NT2/D1 (cell line): ENCODE data around the gene DOK3.

Source experiments
- DNase-seq: peaks from one replicate; pipeline ENCODE4 v3.0.0-alpha.2; 2011; ENCODE audit warnings: low read depth, low spot score
- H3K27me3 ChIP-seq: 2 replicates; pipeline ENCODE4 v1.6.0; 2011; ENCODE audit warnings: mild to moderate bottlenecking; ENCODE audit not compliant: insufficient read length, insufficient read depth
- H3K36me3 ChIP-seq: 2 replicates; pipeline ENCODE4 v1.6.1; 2011; ENCODE audit warnings: mild to moderate bottlenecking, low read length, mixed read lengths; ENCODE audit not compliant: insufficient read depth, insufficient read length
- H3K4me1 ChIP-seq: 2 replicates; pipeline ENCODE4 v1.5.1; 2011; ENCODE audit not compliant: insufficient read depth, insufficient read length
- H3K4me3 ChIP-seq: 2 replicates; pipeline ENCODE4 v1.5.1; 2011; ENCODE audit warnings: low read depth; ENCODE audit not compliant: insufficient read length
- H3K9ac ChIP-seq: 2 replicates; pipeline ENCODE4 v1.6.0; 2011; ENCODE audit warnings: low read depth; ENCODE audit not compliant: insufficient read length
- H3K9me3 ChIP-seq: 2 replicates; pipeline ENCODE4 v1.5.1; 2011; ENCODE audit warnings: mild to moderate bottlenecking, low read length; ENCODE audit not compliant: insufficient read depth
- SUZ12 ChIP-seq: IDR thresholded peaks from 2 replicates; pipeline ENCODE4 v1.6.1; 2011; ENCODE audit not compliant: insufficient read length, insufficient read depth; ENCODE audit errors: extremely low read depth
- YY1 ChIP-seq: IDR thresholded peaks from 2 replicates; pipeline ENCODE4 v1.6.1; 2011; ENCODE audit not compliant: insufficient read length, insufficient read depth
- ZNF274 ChIP-seq: IDR thresholded peaks from 2 replicates; pipeline ENCODE4 v1.6.1; 2011; ENCODE audit warnings: mild to moderate bottlenecking, low read depth, low read length

Gene DOK3

GRCh38 chr5:177495243-177496060, 14.2 kb downstream of the DOK3 start:
- Histone ChIP-seq H3K4me3 (peak overlapping the region; percentile 67), H3K9me3 (no peaks in the 10 kb centered on the region), H3K36me3 (peaks cover 57% of the 10 kb centered on the region), H3K4me1 (peaks cover 52% of the 10 kb centered on the region), H3K9ac (peak overlapping the region; percentile 98), H3K27me3 (peaks cover 11% of the 10 kb centered on the region)
- peak; percentile 90 for DNase-seq
- TF ChIP-seq ZNF274 (no peak), YY1 (no peak), SUZ12 (no peak)

GRCh38 chr5:177494346-177495195, 15.1 kb downstream of the DOK3 start:
- H3K36me3 ChIP-seq, result peaks cover 65% of the 10 kb centered on the region
- TF ChIP-seq SUZ12, result no peak
- DNase-seq, result peak; percentile 75
- peak overlapping the region; percentile 76 for H3K9ac ChIP-seq
- H3K4me1 ChIP-seq, result peaks cover 60% of the 10 kb centered on the region
- peak overlapping the region; percentile 67 for H3K4me3 ChIP-seq
- H3K9me3 ChIP-seq, result no peaks in the 10 kb centered on the region
- peaks cover 11% of the 10 kb centered on the region for H3K27me3 ChIP-seq

DNA sequence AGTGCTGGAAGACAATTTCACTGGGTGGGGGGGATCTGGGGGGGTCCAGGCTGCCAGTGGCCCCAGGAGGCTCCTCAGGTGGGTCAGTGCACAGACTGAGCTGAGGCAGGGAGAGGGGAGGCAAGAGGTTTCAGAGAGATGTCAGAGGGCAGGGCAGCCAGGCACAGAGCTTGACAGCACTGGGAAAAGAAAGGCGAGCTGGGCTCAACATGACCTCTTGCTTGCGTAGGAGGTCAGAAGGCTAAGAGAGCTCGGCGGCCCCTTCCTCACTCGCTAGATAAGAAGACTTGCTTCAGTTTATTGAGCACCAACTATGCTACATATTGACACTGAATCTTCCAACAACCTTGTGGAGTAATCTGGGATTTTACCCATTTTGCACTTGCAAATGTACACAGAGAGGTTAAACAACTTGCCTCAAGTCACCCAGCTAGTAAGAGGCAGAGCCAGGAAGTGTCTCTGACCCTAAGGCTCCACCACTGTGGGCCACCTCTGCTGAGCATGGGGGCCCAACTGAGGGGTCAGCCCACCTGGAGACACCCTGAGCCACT, 15.8 kb downstream of the DOK3 start:
- peaks cover 9% of the 10 kb centered on the region for H3K27me3 ChIP-seq
- no peaks in the 10 kb centered on the region for H3K9me3 ChIP-seq
- H3K4me1 ChIP-seq, result peaks cover 67% of the 10 kb centered on the region
- DNase-seq, result no peak
- TF ChIP-seq ZNF274, result no peak
- TF ChIP-seq YY1, result no peak
- TF ChIP-seq SUZ12, result no peak
- peak overlapping the region; percentile 29 for H3K9ac ChIP-seq
- H3K4me3 ChIP-seq, result no peak overlapping the region
- peaks cover 72% of the 10 kb centered on the region for H3K36me3 ChIP-seq

GRCh38 chr5:177492841-177493240, 16.8 kb downstream of the DOK3 start:
- peaks cover 61% of the 10 kb centered on the region for H3K4me1 ChIP-seq
- H3K9ac ChIP-seq, result peak overlapping the region; percentile 12
- peaks cover 82% of the 10 kb centered on the region for H3K36me3 ChIP-seq

GRCh38 chr5:177491983-177492746, 17.5 kb downstream of the DOK3 start:
- Histone ChIP-seq H3K27me3 (no peaks in the 10 kb centered on the region), H3K9ac (peak overlapping the region; percentile 42), H3K4me3 (no peak overlapping the region), H3K36me3 (peaks cover 89% of the 10 kb centered on the region), H3K4me1 (peaks cover 61% of the 10 kb centered on the region), H3K9me3 (no peaks in the 10 kb centered on the region)
- no peak for DNase-seq
- TF ChIP-seq YY1 (no peak), SUZ12 (no peak), ZNF274 (no peak)

More at GRCh38 chr5:177492841-177493240, 16.8 kb downstream of the DOK3 start:
- Histone ChIP-seq H3K9me3 (no peaks in the 10 kb centered on the region), H3K4me3 (no peak overlapping the region), H3K27me3 (no peaks in the 10 kb centered on the region)
- no peak for DNase-seq
- TF ChIP-seq YY1, result no peak
- no peak for TF ChIP-seq ZNF274
- TF ChIP-seq SUZ12, result no peak

GRCh38 chr5:177491429-177491945, 18.1 kb downstream of the DOK3 start:
- Histone ChIP-seq H3K36me3 (peaks cover 92% of the 10 kb centered on the region), H3K9ac (peak overlapping the region; percentile 42), H3K4me1 (peaks cover 61% of the 10 kb centered on the region), H3K4me3 (no peak overlapping the region), H3K27me3 (no peaks in the 10 kb centered on the region), H3K9me3 (no peaks in the 10 kb centered on the region)
- TF ChIP-seq SUZ12, result no peak
- no peak for TF ChIP-seq ZNF274
- no peak for TF ChIP-seq YY1
- peak; percentile 77 for DNase-seq
